SK-N-MC (cell line): Measurements from ENCODE around the gene DLG1.

ENCODE experiments used
- DNase-seq: peaks from one replicate; pipeline ENCODE4 v3.0.0-alpha.2; 2011; ENCODE audit warnings: low read depth, low spot score
- H3K27ac ChIP-seq: fragments of 200-600 bp; sonication (generic); 2 replicates; pipeline ENCODE4 v1.5.1; 2016; ENCODE audit warnings: mixed run types
- H3K36me3 ChIP-seq: fragments of 200-600 bp; sonication (generic); 2 replicates; pipeline ENCODE4 v1.6.1; 2017; ENCODE audit warnings: antibody characterized with exemption, low read length, mixed read lengths; ENCODE audit not compliant: insufficient read depth
- H3K4me3 ChIP-seq: fragments of 200-600 bp; sonication (generic); 2 replicates; pipeline ENCODE4 v1.5.1; 2016
- H3K9ac ChIP-seq: fragments of 200-600 bp; sonication (generic); 2 replicates; pipeline ENCODE4 v1.8.0; 2017; ENCODE audit warnings: mixed run types, mixed read lengths; ENCODE audit not compliant: insufficient read length
- H3K9me3 ChIP-seq: fragments of 200-600 bp; sonication (generic); 2 replicates; pipeline ENCODE4 v1.6.1; 2017; ENCODE audit warnings: low read depth, mild to moderate bottlenecking, antibody characterized with exemption, low read length, moderate library complexity, mixed read lengths
- EZH2 ChIP-seq: fragments of 200-600 bp; sonication (generic); IDR thresholded peaks from one replicate; pipeline ENCODE4 v1.6.1; 2017; ENCODE audit warnings: antibody characterized with exemption
- FOXP2 ChIP-seq: optimal IDR thresholded peaks from 2 replicates; pipeline ENCODE3; 2011; ENCODE audit warnings: mild to moderate bottlenecking, moderate library complexity; ENCODE audit not compliant: insufficient read depth; ENCODE audit errors: extremely low read length, control extremely low read depth
- POLR2AphosphoS5 ChIP-seq: IDR thresholded peaks from 2 replicates; pipeline ENCODE4 v1.6.1; 2012; ENCODE audit warnings: mild to moderate bottlenecking, low read depth, low read length, borderline replicate concordance

DLG1 gene

GRCh38 chr3:197298341-197298944 lies at the start of gene DLG1:
TSS of gene DLG1 (minus strand) at chr3:197298612. CDS start at chr3:197297204, 1,408 bp downstream.
- peaks cover 30% of the 10 kb centered on the region for H3K36me3 ChIP-seq
- no peaks in the 10 kb centered on the region for H3K9me3 ChIP-seq
- peak within 1 kb of the TSS; percentile 90 for H3K27ac ChIP-seq
- peak within 1 kb of the TSS; percentile 87 for H3K9ac ChIP-seq
- peak; percentile 93 for DNase-seq
- H3K4me3 ChIP-seq, result peak within 1 kb of the TSS; percentile 90
- TF ChIP-seq POLR2AphosphoS5 (peak; percentile 98), FOXP2 (no peak)

GRCh38 chr3:197348014-197348413 lies 49.6 kb upstream of the DLG1 start:
- H3K9ac ChIP-seq, result no peak overlapping the region
- H3K4me3 ChIP-seq, result no peak overlapping the region
- H3K9me3 ChIP-seq, result no peaks in the 10 kb centered on the region
- H3K36me3 ChIP-seq, result no peaks in the 10 kb centered on the region
- DNase-seq, result no peak
- H3K27ac ChIP-seq, result no peak overlapping the region
- no peak for TF ChIP-seq POLR2AphosphoS5
- TF ChIP-seq EZH2, result no peak
- no peak for TF ChIP-seq FOXP2

GRCh38 chr3:197345390-197345789 lies 47.0 kb upstream of the DLG1 start:
- Histone ChIP-seq H3K9ac (no peak overlapping the region), H3K4me3 (peak overlapping the region; percentile 15; the same call in 1 of the 2 replicates), H3K36me3 (no peaks in the 10 kb centered on the region), H3K9me3 (no peaks in the 10 kb centered on the region), H3K27ac (peak overlapping the region; percentile 79)
- peak; percentile 58 for DNase-seq
- TF ChIP-seq EZH2, result no peak
- no peak for TF ChIP-seq FOXP2

GRCh38 chr3:197344582-197345318 lies 46.3 kb upstream of the DLG1 start:
- Histone ChIP-seq H3K9me3 (no peaks in the 10 kb centered on the region), H3K27ac (no peak overlapping the region), H3K36me3 (no peaks in the 10 kb centered on the region), H3K4me3 (no peak overlapping the region), H3K9ac (no peak overlapping the region)
- TF ChIP-seq EZH2, result no peak
- no peak for TF ChIP-seq POLR2AphosphoS5
- DNase-seq, result no peak

- Histone ChIP-seq H3K36me3 (no peaks in the 10 kb centered on the region), H3K4me3 (no peak overlapping the region), H3K9me3 (no peaks in the 10 kb centered on the region), H3K27ac (no peak overlapping the region), H3K9ac (no peak overlapping the region)
- DNase-seq, result no peak
- TF ChIP-seq EZH2, result no peak
- TF ChIP-seq FOXP2, result no peak
- no peak for TF ChIP-seq POLR2AphosphoS5
These were observed 45.4 kb upstream of the DLG1 start for GRCh38 chr3:197343656-197344408.

- DNase-seq, result no peak
- Histone ChIP-seq H3K36me3 (no peaks in the 10 kb centered on the region), H3K27ac (no peak overlapping the region), H3K9ac (no peak overlapping the region), H3K4me3 (no peak overlapping the region), H3K9me3 (no peaks in the 10 kb centered on the region)
- no peak for TF ChIP-seq POLR2AphosphoS5
- no peak for TF ChIP-seq EZH2
- no peak for TF ChIP-seq FOXP2
These were observed 44.7 kb upstream of the DLG1 start for GRCh38 chr3:197343111-197343510.

- Histone ChIP-seq H3K36me3 (no peaks in the 10 kb centered on the region), H3K9ac (no peak overlapping the region), H3K27ac (no peak overlapping the region), H3K4me3 (no peak overlapping the region), H3K9me3 (no peaks in the 10 kb centered on the region)
- DNase-seq, result no peak
- TF ChIP-seq EZH2, result no peak
- no peak for TF ChIP-seq FOXP2
- TF ChIP-seq POLR2AphosphoS5, result no peak
These were observed 42.1 kb upstream of the DLG1 start for GRCh38 chr3:197340521-197340871.

- Histone ChIP-seq H3K36me3 (no peaks in the 10 kb centered on the region), H3K9me3 (no peaks in the 10 kb centered on the region), H3K27ac (no peak overlapping the region), H3K4me3 (no peak overlapping the region), H3K9ac (no peak overlapping the region)
- no peak for DNase-seq
- TF ChIP-seq EZH2, result no peak
- TF ChIP-seq FOXP2, result peak; percentile 47
These were observed 41.6 kb upstream of the DLG1 start for GRCh38 chr3:197339841-197340520.
